Measurements from ENCODE around the gene SMCO2. TPM values are rescaled to one million over a fixed set of nuclear protein-coding genes. Genes with fewer than 3 reads are reported as not detected.

The SMCO2 gene
- total RNA-seq, 2 experiments from 2014 or later: not detected

GRCh38 chr12:27528788-27529187 lies 82.3 kb downstream of the SMCO2 start:
- Histone ChIP-seq H3K4me3 (ENCODE audit: low read depth, low read length, poor library complexity, severe bottlenecking) (no peak overlapping the region), H3K79me2 (ENCODE audit: insufficient read depth, low read depth, low read length) (peaks cover 8% of the 10 kb centered on the region; the same call in 1 of the 2 replicates), H3K36me3 (ENCODE audit: insufficient read depth, low read length) (no peaks in the 10 kb centered on the region), H2AFZ (ENCODE audit: low read length) (no peak overlapping the region), H3K4me2 (ENCODE audit: low read length) (no peak overlapping the region), H3K4me1 (ENCODE audit: insufficient read depth, low read length, poor library complexity, severe bottlenecking) (peaks cover 39% of the 10 kb centered on the region), H3K27ac (ENCODE audit: low read depth, low read length, poor library complexity, severe bottlenecking) (no peak overlapping the region), H3K9me3 (ENCODE audit: low read length) (no peaks in the 10 kb centered on the region), H3K9me2 (ENCODE audit: insufficient read depth, low read length) (no peaks in the 10 kb centered on the region), H4K20me1 (ENCODE audit: insufficient read depth, low read length) (no peaks in the 10 kb centered on the region)
- no TSS peak for BruUV-seq (replicated peaks)
- intact Hi-C loops (cut with micrococcal nuclease; ENCODE audit: unreplicated experiment): no loop called here
- no peak for DNase-seq (ENCODE audit: low spot score)
- POLR2A ChIA-PET: interaction anchor here (0.6 kb wide), 1 partner anchor 698 kb away, joined by 3 read pairs; no protein-coding TSS in a partner anchor
- TF ChIP-seq EZH2phosphoT487 (IDR thresholded peaks at IDR 0.05; ENCODE audit: borderline replicate concordance, low read depth, low read length): no peak
- CTCF ChIA-PET (ENCODE audit: unreplicated experiment): no interaction called here

DNA sequence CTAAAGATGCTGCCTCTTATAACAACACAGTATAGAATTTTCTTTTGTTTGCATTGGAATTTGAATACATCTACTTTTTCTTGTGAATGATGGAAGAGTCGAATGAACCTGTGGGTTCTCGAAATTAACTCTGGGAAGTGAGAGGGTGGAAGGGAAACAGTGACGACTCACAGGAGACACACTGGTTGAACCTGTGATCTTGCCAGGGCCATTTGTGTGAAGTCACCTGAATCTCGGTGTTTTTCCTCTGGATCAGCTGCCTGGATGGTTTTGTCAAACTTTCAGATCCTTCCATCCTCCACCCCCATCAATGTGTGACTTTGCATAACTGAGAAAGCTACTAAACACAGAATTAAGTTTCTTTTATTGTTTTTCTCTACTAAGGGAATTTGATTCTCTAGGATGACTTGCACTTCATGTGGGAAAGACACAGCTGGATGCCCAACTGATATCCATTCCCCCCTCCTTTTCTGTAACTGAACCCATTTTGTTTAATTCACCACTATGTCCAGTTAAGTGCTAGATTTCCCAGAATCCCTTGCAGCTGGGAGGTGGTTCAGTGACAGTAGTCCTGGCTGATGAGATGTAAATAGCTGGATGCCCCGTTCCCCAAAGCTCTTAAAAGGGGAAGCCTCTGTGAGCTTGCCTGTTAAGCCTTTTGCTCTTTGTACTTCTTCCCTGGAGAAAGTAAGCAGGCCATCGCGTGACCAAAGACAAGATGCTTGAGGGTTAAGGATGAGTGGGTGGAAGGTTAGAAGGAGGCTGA lies 83.8 kb downstream of the SMCO2 start:
- H4K20me1 ChIP-seq (ENCODE audit: insufficient read depth, low read length): no peaks in the 10 kb centered on the region
- no peaks in the 10 kb centered on the region for H3K9me2 ChIP-seq (ENCODE audit: insufficient read depth, low read length)
- POLR2A ChIA-PET: interaction anchor here (0.6 to 1.7 kb wide), 3 partner anchors 9 to 25 kb away, joined by 3 to 8 read pairs (median 4); no protein-coding TSS in a partner anchor
- H3K4me1 ChIP-seq (ENCODE audit: insufficient read depth, low read length, poor library complexity, severe bottlenecking): peaks cover 48% of the 10 kb centered on the region
- H3K79me2 ChIP-seq (ENCODE audit: insufficient read depth, low read depth, low read length): no peaks in the 10 kb centered on the region; the same call in 1 of the 2 replicates
- TF ChIP-seq EZH2phosphoT487 (IDR thresholded peaks at IDR 0.05; ENCODE audit: borderline replicate concordance, low read depth, low read length): no peak
- TF ChIP-seq, protein P1, sequence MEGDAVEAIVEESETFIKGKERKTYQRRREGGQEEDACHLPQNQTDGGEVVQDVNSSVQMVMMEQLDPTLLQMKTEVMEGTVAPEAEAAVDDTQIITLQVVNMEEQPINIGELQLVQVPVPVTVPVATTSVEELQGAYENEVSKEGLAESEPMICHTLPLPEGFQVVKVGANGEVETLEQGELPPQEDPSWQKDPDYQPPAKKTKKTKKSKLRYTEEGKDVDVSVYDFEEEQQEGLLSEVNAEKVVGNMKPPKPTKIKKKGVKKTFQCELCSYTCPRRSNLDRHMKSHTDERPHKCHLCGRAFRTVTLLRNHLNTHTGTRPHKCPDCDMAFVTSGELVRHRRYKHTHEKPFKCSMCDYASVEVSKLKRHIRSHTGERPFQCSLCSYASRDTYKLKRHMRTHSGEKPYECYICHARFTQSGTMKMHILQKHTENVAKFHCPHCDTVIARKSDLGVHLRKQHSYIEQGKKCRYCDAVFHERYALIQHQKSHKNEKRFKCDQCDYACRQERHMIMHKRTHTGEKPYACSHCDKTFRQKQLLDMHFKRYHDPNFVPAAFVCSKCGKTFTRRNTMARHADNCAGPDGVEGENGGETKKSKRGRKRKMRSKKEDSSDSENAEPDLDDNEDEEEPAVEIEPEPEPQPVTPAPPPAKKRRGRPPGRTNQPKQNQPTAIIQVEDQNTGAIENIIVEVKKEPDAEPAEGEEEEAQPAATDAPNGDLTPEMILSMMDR (conservative IDR thresholded peaks at IDR 0.05; ENCODE audit: low read length): no peak
- intact Hi-C loops (cut with micrococcal nuclease; ENCODE audit: unreplicated experiment): no loop called here
- no peaks in the 10 kb centered on the region for H3K9me3 ChIP-seq (ENCODE audit: low read length)
- DNase-seq (ENCODE audit: low spot score): peak; percentile 21
- no peaks in the 10 kb centered on the region for H3K36me3 ChIP-seq (ENCODE audit: insufficient read depth, low read length)
- no TSS peak for BruUV-seq (replicated peaks)
- H3K4me2 ChIP-seq (ENCODE audit: low read length): peak overlapping the region; percentile 44
- CTCF ChIA-PET (ENCODE audit: unreplicated experiment): interaction anchor here (1.4 kb wide), 1 partner anchor 10 kb away, joined by 3 read pairs; no protein-coding TSS in a partner anchor
- no peak overlapping the region for H3K4me3 ChIP-seq (ENCODE audit: low read depth, low read length, poor library complexity, severe bottlenecking)
- no peak overlapping the region for H3K27ac ChIP-seq (ENCODE audit: low read depth, low read length, poor library complexity, severe bottlenecking)
- H2AFZ ChIP-seq (ENCODE audit: low read length): peak overlapping the region; percentile 38

DNA sequence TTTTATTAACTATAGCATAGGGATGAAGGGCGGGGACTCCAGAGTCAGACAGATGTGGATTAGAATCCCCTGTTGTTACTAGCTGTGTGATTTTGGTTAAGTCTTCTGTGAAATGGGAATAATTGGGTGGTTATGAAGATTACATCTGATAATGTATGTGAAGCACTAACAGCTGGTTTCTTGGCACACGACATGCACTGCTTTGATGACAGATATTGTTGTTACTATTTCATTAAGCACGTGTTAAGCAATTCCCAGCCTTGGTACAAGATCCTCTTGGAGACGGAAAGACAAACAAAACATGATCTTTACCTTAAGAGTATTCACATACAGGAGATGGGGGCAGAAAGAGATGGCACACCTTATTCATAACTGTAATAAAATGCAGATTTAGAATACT lies 85.4 kb downstream of the SMCO2 start:
- POLR2A ChIA-PET: interaction anchor here (0.5 to 3.0 kb wide), 5 partner anchors 9 to 1677 kb away, joined by 3 to 12 read pairs (median 3); partner anchors contain the start of gene PPFIBP1
- H3K4me3 ChIP-seq (ENCODE audit: low read depth, low read length, poor library complexity, severe bottlenecking): no peak overlapping the region
- peaks cover 6% of the 10 kb centered on the region; the same call in 1 of the 2 replicates for H3K79me2 ChIP-seq (ENCODE audit: insufficient read depth, low read depth, low read length)
- CTCF ChIA-PET (ENCODE audit: unreplicated experiment): interaction anchor here (1.4 kb wide), 1 partner anchor 11 kb away, joined by 3 read pairs; no protein-coding TSS in a partner anchor
- H3K4me2 ChIP-seq (ENCODE audit: low read length): no peak overlapping the region
- no TSS peak for BruUV-seq (replicated peaks)
- H4K20me1 ChIP-seq (ENCODE audit: insufficient read depth, low read length): no peaks in the 10 kb centered on the region
- H3K36me3 ChIP-seq (ENCODE audit: insufficient read depth, low read length): no peaks in the 10 kb centered on the region
- no peak overlapping the region for H3K27ac ChIP-seq (ENCODE audit: low read depth, low read length, poor library complexity, severe bottlenecking)
- H3K9me2 ChIP-seq (ENCODE audit: insufficient read depth, low read length): no peaks in the 10 kb centered on the region
- peaks cover 55% of the 10 kb centered on the region for H3K4me1 ChIP-seq (ENCODE audit: insufficient read depth, low read length, poor library complexity, severe bottlenecking)
- intact Hi-C loops (cut with micrococcal nuclease; ENCODE audit: unreplicated experiment): no loop called here
- H3K9me3 ChIP-seq (ENCODE audit: low read length): no peaks in the 10 kb centered on the region
- H2AFZ ChIP-seq (ENCODE audit: low read length): no peak overlapping the region
- DNase-seq (ENCODE audit: low spot score): no peak
- TF ChIP-seq, protein P1 (conservative IDR thresholded peaks at IDR 0.05; ENCODE audit: low read length): no peak
- TF ChIP-seq EZH2phosphoT487 (IDR thresholded peaks at IDR 0.05; ENCODE audit: borderline replicate concordance, low read depth, low read length): no peak
